Glutamatergic neuron (in vitro differentiated cells): ENCODE data around the gene EFHD1. TPM values are rescaled to one million over a fixed set of nuclear protein-coding genes. Genes with fewer than 3 reads are reported as not detected.

ENCODE experiments used
- DNase-seq: peaks from one replicate; pipeline ENCODE4 v3.0.0; 2022
- H3K27ac Mint-ChIP-seq: one replicate; pipeline ENCODE4 v1.8.0; 2020; ENCODE audit warnings: mild to moderate bottlenecking, mixed read lengths, inconsistent platforms; ENCODE audit not compliant: unreplicated experiment
- H3K27me3 Mint-ChIP-seq: one replicate; pipeline ENCODE4 v1.8.0; 2020; ENCODE audit warnings: mild to moderate bottlenecking, moderate library complexity, mixed read lengths, inconsistent platforms; ENCODE audit not compliant: unreplicated experiment
- H3K36me3 Mint-ChIP-seq: one replicate; pipeline ENCODE4 v1.8.0; 2020; ENCODE audit warnings: mild to moderate bottlenecking, mixed read lengths, inconsistent platforms; ENCODE audit not compliant: unreplicated experiment
- H3K4me1 Mint-ChIP-seq: one replicate; pipeline ENCODE4 v1.8.0; 2020; ENCODE audit warnings: mild to moderate bottlenecking, low read depth, mixed read lengths, inconsistent platforms; ENCODE audit not compliant: unreplicated experiment
- H3K4me3 Mint-ChIP-seq: one replicate; pipeline ENCODE4 v1.8.0; 2020; ENCODE audit warnings: mild to moderate bottlenecking, mixed read lengths, inconsistent platforms; ENCODE audit not compliant: unreplicated experiment
- H3K9me3 Mint-ChIP-seq: one replicate; pipeline ENCODE4 v1.8.0; 2020; ENCODE audit warnings: mild to moderate bottlenecking, moderate library complexity, mixed read lengths, inconsistent platforms; ENCODE audit not compliant: unreplicated experiment
- CTCF ChIP-seq: fragments of 200-600 bp; sonication (generic); IDR thresholded peaks from one replicate; pipeline ENCODE4 v1.5.0; 2021; ENCODE audit not compliant: partially characterized antibody, unreplicated experiment
- total RNA-seq: library from RNA; stranded (reverse); fragmentation: NEBNext Ultra II Directional; extraction: Animal tissue kit (Norgen Biotek cat#: 25700); gene quantifications from one replicate; pipeline ENCODE4 v1.2.1, GENCODE V29; 2021; ENCODE audit not compliant: unreplicated experiment

Gene EFHD1
- total RNA-seq, 1 donor from 2014 or later: 0.71 TPM

GRCh38 chr2:232613538-232614134 is 19.8 kb upstream of the EFHD1 start:
- Mint-ChIP-seq H3K4me1 (no peaks in the 10 kb centered on the region), H3K4me3 (no peak overlapping the region), H3K36me3 (no peaks in the 10 kb centered on the region), H3K27me3 (peaks cover 5% of the 10 kb centered on the region), H3K27ac (no peak overlapping the region), H3K9me3 (peaks cover 5% of the 10 kb centered on the region)
- no peak for DNase-seq
- TF ChIP-seq CTCF: no peak

GRCh38 chr2:232615339-232615738 is 18.1 kb upstream of the EFHD1 start:
- Mint-ChIP-seq H3K27ac (no peak overlapping the region), H3K36me3 (no peaks in the 10 kb centered on the region), H3K4me3 (no peak overlapping the region), H3K9me3 (peaks cover 5% of the 10 kb centered on the region), H3K27me3 (peaks cover 5% of the 10 kb centered on the region), H3K4me1 (no peaks in the 10 kb centered on the region)
- no peak for DNase-seq
- no peak for TF ChIP-seq CTCF

- Mint-ChIP-seq H3K27me3 (no peaks in the 10 kb centered on the region), H3K27ac (no peak overlapping the region), H3K4me3 (no peak overlapping the region), H3K36me3 (no peaks in the 10 kb centered on the region), H3K9me3 (peaks cover 1% of the 10 kb centered on the region), H3K4me1 (no peaks in the 10 kb centered on the region)
- no peak for TF ChIP-seq CTCF
- no peak for DNase-seq
Observed at GRCh38 chr2:232621186-232621585, 12.2 kb upstream of the EFHD1 start.

- Mint-ChIP-seq H3K36me3 (no peaks in the 10 kb centered on the region), H3K27ac (no peak overlapping the region), H3K4me3 (no peak overlapping the region), H3K9me3 (peaks cover 1% of the 10 kb centered on the region), H3K27me3 (no peaks in the 10 kb centered on the region), H3K4me1 (no peaks in the 10 kb centered on the region)
- DNase-seq: no peak
- no peak for TF ChIP-seq CTCF
Observed at GRCh38 chr2:232622563-232622962, 10.8 kb upstream of the EFHD1 start.

GRCh38 chr2:232623768-232624765 is 9.3 kb upstream of the EFHD1 start:
- Mint-ChIP-seq H3K9me3 (no peaks in the 10 kb centered on the region), H3K27ac (no peak overlapping the region), H3K27me3 (no peaks in the 10 kb centered on the region), H3K4me3 (no peak overlapping the region), H3K4me1 (no peaks in the 10 kb centered on the region), H3K36me3 (no peaks in the 10 kb centered on the region)
- no peak for TF ChIP-seq CTCF
- DNase-seq: no peak
